Astrocyte (in vitro differentiated cells and primary cell): Measurements from ENCODE around the gene SDHAF1.

ENCODE experiments used
- EZH2 ChIP-seq: IDR thresholded peaks from 2 replicates; pipeline ENCODE4 v1.6.1; 2012; ENCODE audit warnings: mild to moderate bottlenecking, low read length, inconsistent platforms; ENCODE audit not compliant: insufficient read depth
- TF ChIP-seq, protein P1 (sequence below): IDR thresholded peaks from 2 replicates; pipeline ENCODE4 v1.5.1; 2011; ENCODE audit warnings: low read depth, mild to moderate bottlenecking, inconsistent platforms, low read length, moderate library complexity; ENCODE audit not compliant: insufficient read depth

GRCh38 chr19:35983177-35983576, 11.8 kb upstream of the SDHAF1 start:
- TF ChIP-seq, protein P1, sequence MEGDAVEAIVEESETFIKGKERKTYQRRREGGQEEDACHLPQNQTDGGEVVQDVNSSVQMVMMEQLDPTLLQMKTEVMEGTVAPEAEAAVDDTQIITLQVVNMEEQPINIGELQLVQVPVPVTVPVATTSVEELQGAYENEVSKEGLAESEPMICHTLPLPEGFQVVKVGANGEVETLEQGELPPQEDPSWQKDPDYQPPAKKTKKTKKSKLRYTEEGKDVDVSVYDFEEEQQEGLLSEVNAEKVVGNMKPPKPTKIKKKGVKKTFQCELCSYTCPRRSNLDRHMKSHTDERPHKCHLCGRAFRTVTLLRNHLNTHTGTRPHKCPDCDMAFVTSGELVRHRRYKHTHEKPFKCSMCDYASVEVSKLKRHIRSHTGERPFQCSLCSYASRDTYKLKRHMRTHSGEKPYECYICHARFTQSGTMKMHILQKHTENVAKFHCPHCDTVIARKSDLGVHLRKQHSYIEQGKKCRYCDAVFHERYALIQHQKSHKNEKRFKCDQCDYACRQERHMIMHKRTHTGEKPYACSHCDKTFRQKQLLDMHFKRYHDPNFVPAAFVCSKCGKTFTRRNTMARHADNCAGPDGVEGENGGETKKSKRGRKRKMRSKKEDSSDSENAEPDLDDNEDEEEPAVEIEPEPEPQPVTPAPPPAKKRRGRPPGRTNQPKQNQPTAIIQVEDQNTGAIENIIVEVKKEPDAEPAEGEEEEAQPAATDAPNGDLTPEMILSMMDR: no peak
- TF ChIP-seq EZH2: no peak
